HepG2 (cell line): ENCODE data around the gene KTI12. TPM values are rescaled to one million over a fixed set of nuclear protein-coding genes. Genes with fewer than 3 reads are reported as not detected.

Experiments
- IKZF4 ChIP-seq: sonication (generic); formaldehyde crosslinking; IDR thresholded peaks from 2 replicates; pipeline ENCODE4 v1.5.1; 2020; ENCODE audit warnings: borderline replicate concordance, mild to moderate bottlenecking, low read depth, missing genetic modification reagents; ENCODE audit errors: not compliant biosample characterization
- IRX3 ChIP-seq: sonication (generic); formaldehyde crosslinking; IDR thresholded peaks from 2 replicates; pipeline ENCODE4 v1.8.1; 2023; ENCODE audit warnings: mild to moderate bottlenecking, low read depth, missing genetic modification reagents, borderline replicate concordance
- JUN ChIP-seq: sonication (generic); formaldehyde crosslinking; IDR thresholded peaks from 2 replicates; pipeline ENCODE4 v1.4.0; 2020; ENCODE audit warnings: mild to moderate bottlenecking, missing genetic modification reagents
- MBD4 ChIP-seq: IDR thresholded peaks from 2 replicates; pipeline ENCODE4 v1.6.1; 2012; ENCODE audit warnings: low read length, inconsistent platforms, borderline replicate concordance
- MIXL1 ChIP-seq: IDR thresholded peaks from 2 replicates; pipeline ENCODE4 v1.6.1; 2016
- MZF1 ChIP-seq: sonication (generic); formaldehyde crosslinking; IDR thresholded peaks from 2 replicates; pipeline ENCODE4 v1.8.1; 2023; ENCODE audit warnings: mild to moderate bottlenecking, missing genetic modification reagents, borderline replicate concordance
- NR2F6 ChIP-seq, 2 experiments: IDR thresholded peaks; 2 replicates each; pipeline ENCODE4 v1.6.1; 2016; ENCODE audit warnings: antibody characterized with exemption in 1 of 2, mild to moderate bottlenecking in 1 of 2
- POLR2AphosphoS5 ChIP-seq: IDR thresholded peaks from 2 replicates; pipeline ENCODE4 v1.6.1; 2012; ENCODE audit warnings: low read depth, low read length
- WIZ ChIP-seq: sonication (generic); formaldehyde crosslinking; IDR thresholded peaks from 2 replicates; pipeline ENCODE4 v1.5.1; 2020; ENCODE audit warnings: mild to moderate bottlenecking, missing genetic modification reagents
- ZNF224 ChIP-seq: sonication (generic); formaldehyde crosslinking; IDR thresholded peaks from 2 replicates; pipeline ENCODE4 v1.5.0; 2020; ENCODE audit warnings: mild to moderate bottlenecking, missing genetic modification reagents
- ZNF234 ChIP-seq: sonication (generic); formaldehyde crosslinking; conservative IDR thresholded peaks from 2 replicates; pipeline ENCODE4 v1.5.1; 2020; ENCODE audit warnings: mild to moderate bottlenecking, missing genetic modification reagents
- ZNF335 ChIP-seq: sonication (generic); formaldehyde crosslinking; IDR thresholded peaks from 2 replicates; pipeline ENCODE4 v1.4.0; 2020; ENCODE audit warnings: missing genetic modification reagents
- ZNF460 ChIP-seq: sonication (generic); formaldehyde crosslinking; IDR thresholded peaks from 2 replicates; pipeline ENCODE4 v1.5.1; 2020; ENCODE audit warnings: missing genetic modification reagents, mild to moderate bottlenecking, borderline replicate concordance
- ZSCAN21 ChIP-seq: sonication (generic); formaldehyde crosslinking; IDR thresholded peaks from 2 replicates; pipeline ENCODE4 v1.8.0; 2022; ENCODE audit warnings: mild to moderate bottlenecking, missing genetic modification reagents, moderate library complexity, borderline replicate concordance
- polyA plus RNA-seq, 8 experiments: library from polyadenylated mRNA; depleted of rRNA in 3 of 8; stranded (reverse) in 7 of 8; unstranded in 1 of 8; fragments of >200 nt; fragmentation: Illumina TruSeq in 4 of 8; extraction: Trizol in 4 of 8; gene quantifications; 2 replicates each; pipeline versions ENCODE4 v1.2.1 to v1.2.3, GENCODE V29; 2011 to 2016; ENCODE audit warnings: low read depth in 4 of 8, missing spikeins in 1 of 8, mixed read lengths in 1 of 8; ENCODE audit not compliant: insufficient read depth in 1 of 8
- total RNA-seq, 5 experiments: library from RNA; depleted of rRNA; stranded (reverse); fragments of >200 nt; fragmentation: Illumina TruSeq; extraction: Trizol; gene quantifications; 2 replicates each; pipeline ENCODE4 v1.2.3, GENCODE V29; 2016; ENCODE audit warnings: low read depth in 1 of 5
- TF ChIP-seq, protein P1 (sequence below): sonication (generic); formaldehyde crosslinking; IDR thresholded peaks from 2 replicates; pipeline ENCODE4 v1.5.0; 2020; ENCODE audit warnings: mild to moderate bottlenecking, missing genetic modification reagents
- TF ChIP-seq, protein P2 (sequence below): IDR thresholded peaks from 2 replicates; pipeline ENCODE4 v1.6.1; 2016; ENCODE audit warnings: low read depth, control low read depth

KTI12 gene
- total and polyA plus RNA-seq, 2 of the 13 experiments (the other 11 are each of a cell fraction or from before 2014, with no cell fraction given) = 7.4 to 10.2 TPM

DNA sequence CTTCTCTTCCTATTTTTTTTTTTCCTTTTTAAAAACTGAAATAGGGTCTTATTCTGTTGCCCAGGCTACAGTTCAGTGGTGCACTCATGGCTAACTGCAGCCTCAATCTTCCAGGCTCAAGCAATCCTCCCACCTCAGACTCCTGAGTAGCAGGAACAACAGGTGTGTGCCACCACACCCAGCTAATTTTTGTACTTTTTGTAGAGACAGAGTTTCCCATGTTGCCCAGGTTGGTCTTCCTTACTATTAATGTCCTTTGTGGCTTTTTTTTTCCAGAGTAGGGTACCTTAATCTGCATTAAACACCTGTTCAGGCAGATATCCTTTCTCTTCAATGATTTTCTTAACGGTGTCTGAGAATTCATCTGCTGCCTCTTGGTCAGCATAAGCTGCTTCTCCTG is 4.3 kb upstream of the KTI12 start (continued):
- TF ChIP-seq, protein P1, sequence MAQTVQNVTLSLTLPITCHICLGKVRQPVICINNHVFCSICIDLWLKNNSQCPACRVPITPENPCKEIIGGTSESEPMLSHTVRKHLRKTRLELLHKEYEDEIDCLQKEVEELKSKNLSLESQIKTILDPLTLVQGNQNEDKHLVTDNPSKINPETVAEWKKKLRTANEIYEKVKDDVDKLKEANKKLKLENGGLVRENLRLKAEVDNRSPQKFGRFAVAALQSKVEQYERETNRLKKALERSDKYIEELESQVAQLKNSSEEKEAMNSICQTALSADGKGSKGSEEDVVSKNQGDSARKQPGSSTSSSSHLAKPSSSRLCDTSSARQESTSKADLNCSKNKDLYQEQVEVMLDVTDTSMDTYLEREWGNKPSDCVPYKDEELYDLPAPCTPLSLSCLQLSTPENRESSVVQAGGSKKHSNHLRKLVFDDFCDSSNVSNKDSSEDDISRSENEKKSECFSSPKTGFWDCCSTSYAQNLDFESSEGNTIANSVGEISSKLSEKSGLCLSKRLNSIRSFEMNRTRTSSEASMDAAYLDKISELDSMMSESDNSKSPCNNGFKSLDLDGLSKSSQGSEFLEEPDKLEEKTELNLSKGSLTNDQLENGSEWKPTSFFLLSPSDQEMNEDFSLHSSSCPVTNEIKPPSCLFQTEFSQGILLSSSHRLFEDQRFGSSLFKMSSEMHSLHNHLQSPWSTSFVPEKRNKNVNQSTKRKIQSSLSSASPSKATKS = 0 out of 2 replicates have a peak, but pooled peaks have one; percentile 13
- no peak for TF ChIP-seq JUN
- TF ChIP-seq, protein P2, sequence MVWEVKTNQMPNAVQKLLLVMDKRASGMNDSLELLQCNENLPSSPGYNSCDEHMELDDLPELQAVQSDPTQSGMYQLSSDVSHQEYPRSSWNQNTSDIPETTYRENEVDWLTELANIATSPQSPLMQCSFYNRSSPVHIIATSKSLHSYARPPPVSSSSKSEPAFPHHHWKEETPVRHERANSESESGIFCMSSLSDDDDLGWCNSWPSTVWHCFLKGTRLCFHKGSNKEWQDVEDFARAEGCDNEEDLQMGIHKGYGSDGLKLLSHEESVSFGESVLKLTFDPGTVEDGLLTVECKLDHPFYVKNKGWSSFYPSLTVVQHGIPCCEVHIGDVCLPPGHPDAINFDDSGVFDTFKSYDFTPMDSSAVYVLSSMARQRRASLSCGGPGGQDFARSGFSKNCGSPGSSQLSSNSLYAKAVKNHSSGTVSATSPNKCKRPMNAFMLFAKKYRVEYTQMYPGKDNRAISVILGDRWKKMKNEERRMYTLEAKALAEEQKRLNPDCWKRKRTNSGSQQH (CRISPR knock-in tag) = peak; percentile 18; the same call in 1 of the 2 replicates
- TF ChIP-seq WIZ (CRISPR knock-in tag) = no peak
- TF ChIP-seq MZF1 = no peak
- no peak for TF ChIP-seq MIXL1 (CRISPR knock-in tag)
- peak; percentile 24; the same call in 1 of the 2 replicates for TF ChIP-seq ZNF460
- TF ChIP-seq ZNF335 (CRISPR knock-in tag) = 0 out of 2 replicates have a peak, but pooled peaks have one; percentile 4
- no peak for TF ChIP-seq IRX3 (CRISPR knock-in tag)
- no peak for TF ChIP-seq ZNF234
- TF ChIP-seq NR2F6 (IDR thresholded peaks at IDR 0.05) = no peak
- no peak for TF ChIP-seq NR2F6 (CRISPR knock-in tag; IDR thresholded peaks at IDR 0.05)
- no peak for TF ChIP-seq IKZF4 (CRISPR knock-in tag)
- no peak for TF ChIP-seq POLR2AphosphoS5
- 0 out of 2 replicates have a peak, but pooled peaks have one; percentile 3 for TF ChIP-seq ZNF224 (CRISPR knock-in tag)
- TF ChIP-seq ZSCAN21 (CRISPR knock-in tag) = no peak
- TF ChIP-seq MBD4 = 0 out of 2 replicates have a peak, but pooled peaks have one; percentile 10
